HEK293T (cell line): Measurements from ENCODE around the gene ANXA6.

Experiments
- ELF4 ChIP-seq: fragments of 450-650 bp; IDR thresholded peaks from 2 replicates; pipeline ENCODE4 v1.6.1; 2017; ENCODE audit warnings: antibody characterized with exemption
- FOXK2 ChIP-seq: fragments of 450-650 bp; IDR thresholded peaks from 2 replicates; pipeline ENCODE4 v1.6.1; 2016; ENCODE audit warnings: mild to moderate bottlenecking
- HDGF ChIP-seq: fragments of 450-650 bp; IDR thresholded peaks from 2 replicates; pipeline ENCODE4 v1.6.1; 2017; ENCODE audit warnings: antibody characterized with exemption, borderline replicate concordance
- SUZ12 ChIP-seq: fragments of 450-650 bp; IDR thresholded peaks from 2 replicates; pipeline ENCODE4 v1.6.1; 2016; ENCODE audit warnings: mild to moderate bottlenecking

DNA sequence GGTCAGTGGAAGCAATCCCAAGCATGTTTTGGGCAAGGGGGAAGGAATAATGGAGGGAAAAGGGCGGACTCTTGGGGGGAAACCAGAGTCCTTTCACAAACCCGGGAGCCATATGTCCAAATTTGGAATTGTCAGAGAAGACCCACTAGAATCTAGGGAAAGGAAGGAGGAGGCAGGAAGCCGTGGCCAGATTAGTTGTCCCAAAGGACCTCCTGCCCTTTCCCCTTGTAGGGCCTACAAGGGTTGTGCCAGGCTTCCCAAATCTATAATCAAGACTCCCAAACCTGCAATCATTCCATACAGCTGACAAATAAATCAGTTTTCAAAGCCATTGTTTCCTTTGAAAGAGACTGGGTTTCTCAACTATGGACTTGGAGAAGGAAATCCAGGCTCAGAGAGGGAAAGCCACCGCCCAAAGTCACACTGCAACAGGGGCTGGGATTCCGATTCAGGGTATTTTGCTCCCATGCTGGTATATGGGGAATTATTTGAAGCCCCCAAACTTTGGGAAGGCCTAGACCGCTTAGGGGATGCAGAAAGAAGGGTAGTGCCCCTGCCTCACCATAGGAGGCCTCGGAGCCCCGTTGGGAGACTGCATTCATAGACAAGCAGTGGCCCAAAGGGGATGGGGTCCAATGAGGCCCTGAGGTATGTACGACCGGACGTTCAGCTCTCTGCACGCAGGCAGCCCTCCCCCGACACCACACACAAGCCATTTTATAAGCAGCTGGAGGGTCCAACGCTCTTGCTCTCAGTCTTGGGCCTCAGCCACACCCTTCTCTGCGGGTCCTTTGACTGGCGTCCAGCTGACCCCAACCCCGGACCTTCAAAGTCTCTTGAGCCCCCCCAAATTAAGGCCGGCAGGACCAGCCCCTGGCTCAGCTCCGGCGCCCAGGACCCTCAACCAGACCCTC lies 815 bp downstream of the ANXA6 start:
- TF ChIP-seq ELF4 (no peak), SUZ12 (no peak), FOXK2 (no peak), HDGF (no peak)
